ENCODE data around the gene DIP2B. TPM values are rescaled to one million over a fixed set of nuclear protein-coding genes. Genes with fewer than 3 reads are reported as not detected.

The DIP2B gene
- total and polyA plus RNA-seq, 2 of the 13 experiments (the other 11 are each of a cell fraction or from before 2014, with no cell fraction given): 32.1 to 35.8 TPM

GRCh38 chr12:50569321-50569720 is 64.5 kb downstream of the DIP2B start:
- ATAC-seq (no peak), DNase-seq (ENCODE audit: low spot score) (no peak), FAIRE-seq (no peak)
- H2AFZ ChIP-seq (ENCODE audit: low read length): no peak overlapping the region
- H3K9ac ChIP-seq (ENCODE audit: insufficient read depth, low read depth, low read length): no peak overlapping the region
- 89% methylated on average over 2 of the region's 2 CpGs for WGBS (ENCODE audit: low lambda C conversion rate)
- in situ Hi-C loops (cut with HindIII; ENCODE audit: extremely low pct_ligation_motif_present, low pct_unique_long_range_greater_than_20kb) (no loop called here), intact Hi-C loops (cut with micrococcal nuclease; ENCODE audit: unreplicated experiment) (loop anchor here (10.0 kb wide), 1 partner anchor 45 kb away; no protein-coding TSS in a partner anchor)
- no peaks in the 10 kb centered on the region; a peak in 1 of 5 replicates for H3K36me3 ChIP-seq (replicated peaks in 1 of 2; ENCODE audit: control insufficient read depth in 1 of 2, insufficient read depth in 2 of 2, low read length in 2 of 2)
- H3K79me2 ChIP-seq (ENCODE audit: insufficient read depth, low read length): peaks cover 96% of the 10 kb centered on the region
- CTCF ChIA-PET (ENCODE audit: low intra/inter-chr PET ratio, low total read pairs): no interaction called here
- H3K27me3 ChIP-seq (ENCODE audit: control insufficient read depth in 1 of 2, insufficient read depth in 2 of 2, low read length in 2 of 2): no peaks in the 10 kb centered on the region; a peak in 1 of 5 replicates
- peak overlapping the region; percentile 50 for H3K27ac ChIP-seq (ENCODE audit: extremely low read length, insufficient read depth, low read length)
- H4K20me1 ChIP-seq (ENCODE audit: insufficient read depth, low read length): peaks cover 10% of the 10 kb centered on the region
- POLR2A ChIA-PET: interaction anchor here (1.1 to 1.7 kb wide), 2 partner anchors 18 to 60 kb away, joined by 5 to 7 read pairs; no protein-coding TSS in a partner anchor
- H3K4me3 ChIP-seq (replicated peaks in 1 of 3; ENCODE audit: insufficient read depth in 1 of 3, low read depth in 2 of 3, low read length in 3 of 3): no peak overlapping the region
- no peak overlapping the region for H3K4me2 ChIP-seq (ENCODE audit: low read depth, low read length)
- BruUV-seq (replicated peaks): no TSS peak
- H3K9me3 ChIP-seq (ENCODE audit: low read length): no peaks in the 10 kb centered on the region
- H3K4me1 ChIP-seq (ENCODE audit: insufficient read depth, low read length): peaks cover 89% of the 10 kb centered on the region
- TF ChIP-seq ZNF407 (CRISPR knock-in tag; IDR thresholded peaks at IDR 0.05; ENCODE audit: not compliant biosample characterization) (no peak), RBM22 (optimal IDR thresholded peaks at IDR 0.05; ENCODE audit: low read length) (peak; percentile 36), HNF1A (IDR thresholded peaks at IDR 0.05; ENCODE audit: low read depth) (no peak), HNF1A (CRISPR knock-in tag; IDR thresholded peaks at IDR 0.05; ENCODE audit: borderline replicate concordance) (no peak)
